Lower lobe of right lung (tissue), 2 donors: ENCODE data around the gene TMEM132D. TPM values are rescaled to one million over a fixed set of nuclear protein-coding genes. Genes with fewer than 3 reads are reported as not detected.

Experiments used
- ATAC-seq, 2 donors: fragments of 200-7000 bp; cut with Tn5 transposase; one replicate each; pipeline ENCODE4 v1.9.1; 2020 to 2022; ENCODE audit warnings: mild to moderate bottlenecking in 2 of 2, moderate library complexity in 2 of 2
- DNase-seq: peaks from one replicate; pipeline ENCODE4 v3.0.0-alpha.2; 2020
- H3K27ac ChIP-seq: fragments of 200-600 bp; one replicate; pipeline ENCODE4 v1.8.0; 2022
- H3K27me3 ChIP-seq: fragments of 200-600 bp; one replicate; pipeline ENCODE4 v1.8.0; 2022; ENCODE audit warnings: low read depth
- H3K36me3 ChIP-seq: fragments of 200-600 bp; one replicate; pipeline ENCODE4 v1.8.0; 2022; ENCODE audit warnings: mild to moderate bottlenecking
- H3K4me1 ChIP-seq: fragments of 200-600 bp; one replicate; pipeline ENCODE4 v1.8.0; 2022
- H3K4me3 ChIP-seq: fragments of 200-600 bp; one replicate; pipeline ENCODE4 v1.8.0; 2022; ENCODE audit warnings: mild to moderate bottlenecking
- H3K9me3 ChIP-seq: fragments of 200-600 bp; one replicate; pipeline ENCODE4 v1.8.0; 2022
- intact Hi-C: fragments of 100-400 bp; cut with DNase I; formaldehyde crosslinking; loops from one replicate; pipeline ENCODE4 v1.11.0; 2022
- total RNA-seq: library from RNA; stranded (reverse); fragmentation: NEBNext Ultra II Directional; extraction: Animal tissue kit (Norgen Biotek cat#: 25700); gene quantifications from one replicate; pipeline ENCODE4 v1.2.1, GENCODE V29; 2021
- TF ChIP-seq, protein P1 (sequence below): fragments of 200-600 bp; IDR thresholded peaks from one replicate; pipeline ENCODE4 v1.8.0; 2022; ENCODE audit warnings: antibody characterized with exemption, mild to moderate bottlenecking
- donor health status: DM: no; HTN: yes; CAD: no; lungs with severe emphysema.

Gene TMEM132D
- total RNA-seq, 1 donor from 2014 or later = 0.06 TPM

GRCh38 chr12:129871991-129872972 is 31.5 kb downstream of the TMEM132D start:
- H3K4me1 ChIP-seq = no peaks in the 10 kb centered on the region
- no peaks in the 10 kb centered on the region for H3K36me3 ChIP-seq
- intact Hi-C loops = no loop called here
- H3K9me3 ChIP-seq = no peaks in the 10 kb centered on the region
- DNase-seq = no peak
- no peak overlapping the region for H3K27ac ChIP-seq
- ATAC-seq = no peak
- no peak overlapping the region for H3K4me3 ChIP-seq
- H3K27me3 ChIP-seq = no peaks in the 10 kb centered on the region
- TF ChIP-seq, protein P1, sequence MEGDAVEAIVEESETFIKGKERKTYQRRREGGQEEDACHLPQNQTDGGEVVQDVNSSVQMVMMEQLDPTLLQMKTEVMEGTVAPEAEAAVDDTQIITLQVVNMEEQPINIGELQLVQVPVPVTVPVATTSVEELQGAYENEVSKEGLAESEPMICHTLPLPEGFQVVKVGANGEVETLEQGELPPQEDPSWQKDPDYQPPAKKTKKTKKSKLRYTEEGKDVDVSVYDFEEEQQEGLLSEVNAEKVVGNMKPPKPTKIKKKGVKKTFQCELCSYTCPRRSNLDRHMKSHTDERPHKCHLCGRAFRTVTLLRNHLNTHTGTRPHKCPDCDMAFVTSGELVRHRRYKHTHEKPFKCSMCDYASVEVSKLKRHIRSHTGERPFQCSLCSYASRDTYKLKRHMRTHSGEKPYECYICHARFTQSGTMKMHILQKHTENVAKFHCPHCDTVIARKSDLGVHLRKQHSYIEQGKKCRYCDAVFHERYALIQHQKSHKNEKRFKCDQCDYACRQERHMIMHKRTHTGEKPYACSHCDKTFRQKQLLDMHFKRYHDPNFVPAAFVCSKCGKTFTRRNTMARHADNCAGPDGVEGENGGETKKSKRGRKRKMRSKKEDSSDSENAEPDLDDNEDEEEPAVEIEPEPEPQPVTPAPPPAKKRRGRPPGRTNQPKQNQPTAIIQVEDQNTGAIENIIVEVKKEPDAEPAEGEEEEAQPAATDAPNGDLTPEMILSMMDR = no peak

- DNase-seq = no peak
- no peaks in the 10 kb centered on the region for H3K4me1 ChIP-seq
- no peak for ATAC-seq
- no peak overlapping the region for H3K27ac ChIP-seq
- no peaks in the 10 kb centered on the region for H3K36me3 ChIP-seq
- no peaks in the 10 kb centered on the region for H3K9me3 ChIP-seq
- intact Hi-C loops = no loop called here
- H3K27me3 ChIP-seq = no peaks in the 10 kb centered on the region
- H3K4me3 ChIP-seq = no peak overlapping the region
- TF ChIP-seq, protein P1 = no peak
These were observed 33.0 kb downstream of the TMEM132D start for GRCh38 chr12:129870796-129871195.

GRCh38 chr12:129870136-129870535 is 33.7 kb downstream of the TMEM132D start:
- TF ChIP-seq, protein P1 = no peak
- no peaks in the 10 kb centered on the region for H3K4me1 ChIP-seq
- H3K27ac ChIP-seq = no peak overlapping the region
- ATAC-seq = no peak
- H3K9me3 ChIP-seq = no peaks in the 10 kb centered on the region
- no peaks in the 10 kb centered on the region for H3K36me3 ChIP-seq
- no peak overlapping the region for H3K4me3 ChIP-seq
- intact Hi-C loops = no loop called here
- DNase-seq = no peak
- no peaks in the 10 kb centered on the region for H3K27me3 ChIP-seq

DNA sequence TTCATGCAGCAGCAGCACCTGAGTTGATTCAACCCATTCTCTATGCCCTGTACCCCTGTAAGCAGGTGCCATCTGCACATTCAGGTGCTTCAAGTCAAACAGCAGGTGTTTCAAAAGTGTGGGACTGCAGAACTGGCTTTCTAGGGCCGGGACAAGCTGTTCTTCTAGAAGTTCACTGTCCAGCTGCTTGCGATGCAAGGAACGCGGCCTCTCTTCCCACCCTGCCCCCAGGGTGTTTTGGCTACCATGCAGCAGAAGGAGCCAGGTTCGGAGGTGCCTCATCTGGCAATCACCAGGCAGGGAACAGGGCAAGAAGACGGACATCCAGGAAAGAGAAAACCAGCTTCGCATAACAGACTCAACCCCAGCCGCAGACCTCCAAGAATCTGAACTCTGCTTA is 35.2 kb downstream of the TMEM132D start:
- DNase-seq = no peak
- H3K4me1 ChIP-seq = no peaks in the 10 kb centered on the region
- TF ChIP-seq, protein P1 = no peak
- H3K4me3 ChIP-seq = no peak overlapping the region
- H3K36me3 ChIP-seq = no peaks in the 10 kb centered on the region
- H3K9me3 ChIP-seq = no peaks in the 10 kb centered on the region
- H3K27me3 ChIP-seq = no peaks in the 10 kb centered on the region
- no peak overlapping the region for H3K27ac ChIP-seq
- intact Hi-C loops = no loop called here
- no peak for ATAC-seq

DNA sequence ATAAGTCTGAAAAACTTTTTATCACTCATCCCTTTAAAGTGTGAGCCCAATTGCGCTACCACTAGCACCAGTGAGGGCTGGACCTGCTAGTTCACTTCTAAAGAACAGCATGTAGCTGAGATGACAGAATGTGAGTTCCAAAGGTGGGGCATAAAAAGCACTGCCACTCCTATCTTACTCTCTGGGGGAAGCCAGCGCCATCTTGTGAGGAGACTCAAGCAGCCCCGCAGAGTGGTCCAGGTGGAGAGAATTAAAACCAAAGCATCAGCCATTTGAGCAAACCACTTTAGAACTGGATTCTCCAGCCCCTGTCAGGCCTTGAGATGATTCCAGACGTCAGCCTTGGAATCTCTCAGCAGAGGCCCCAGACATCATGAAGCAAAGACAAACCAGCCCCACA is 39.9 kb downstream of the TMEM132D start:
- ATAC-seq (no peak), DNase-seq (no peak)
- Histone ChIP-seq H3K36me3 (no peaks in the 10 kb centered on the region), H3K9me3 (no peaks in the 10 kb centered on the region), H3K27ac (no peak overlapping the region), H3K27me3 (no peaks in the 10 kb centered on the region), H3K4me1 (no peaks in the 10 kb centered on the region), H3K4me3 (no peak overlapping the region)
- intact Hi-C loops = no loop called here
- TF ChIP-seq, protein P1 = no peak
